ENCODE data around the gene DAPK1. TPM values are rescaled to one million over a fixed set of nuclear protein-coding genes. Genes with fewer than 3 reads are reported as not detected.

DAPK1 gene
- polyA plus RNA-seq, 1 experiment, result 5.4 TPM

DNA sequence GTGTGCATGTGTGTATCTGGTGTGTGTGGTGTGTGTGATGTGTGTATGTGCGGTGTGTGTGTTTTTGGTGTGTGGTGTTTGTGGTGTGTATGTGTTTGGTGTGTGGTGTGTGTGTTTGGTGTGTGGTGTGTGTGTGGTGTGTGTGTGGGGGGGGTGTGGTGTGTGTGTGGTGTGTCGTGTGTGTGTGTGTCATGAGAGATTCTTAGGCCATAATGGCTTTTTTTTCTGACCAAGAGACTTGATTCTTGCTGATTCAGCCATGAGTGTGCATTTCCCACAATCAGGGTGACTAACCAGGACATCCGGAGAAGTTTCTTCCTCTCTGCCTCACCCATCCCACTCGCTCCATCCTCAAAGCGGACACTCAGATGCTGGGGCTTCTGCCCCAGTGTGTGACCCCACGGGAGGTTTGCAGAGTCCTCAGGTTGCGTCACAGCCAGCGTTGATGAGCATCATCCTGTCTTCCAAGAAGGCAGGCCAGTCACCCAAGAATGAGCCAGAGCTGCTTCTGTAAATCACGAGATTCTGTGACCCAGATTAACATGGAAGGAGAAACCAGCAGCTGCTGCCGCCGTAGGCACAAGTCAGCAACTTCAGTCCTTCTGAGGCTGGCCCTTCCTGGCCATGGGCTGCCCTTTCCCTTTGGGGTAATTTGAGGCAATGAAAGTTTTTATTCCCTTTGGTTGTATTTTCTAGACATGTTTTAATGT lies 215.8 kb downstream of the DAPK1 start:
- CTCF ChIA-PET, result interaction anchor here (0.6 to 4.3 kb wide), 3 partner anchors 9 to 29 kb away, joined by 3 to 21 read pairs (median 3); partner anchors contain the start of gene CTSL
- H3K27me3 ChIP-seq (ENCODE audit: control insufficient read depth, insufficient read depth, low read length), result no peaks in the 10 kb centered on the region
- TF ChIP-seq, protein P1, sequence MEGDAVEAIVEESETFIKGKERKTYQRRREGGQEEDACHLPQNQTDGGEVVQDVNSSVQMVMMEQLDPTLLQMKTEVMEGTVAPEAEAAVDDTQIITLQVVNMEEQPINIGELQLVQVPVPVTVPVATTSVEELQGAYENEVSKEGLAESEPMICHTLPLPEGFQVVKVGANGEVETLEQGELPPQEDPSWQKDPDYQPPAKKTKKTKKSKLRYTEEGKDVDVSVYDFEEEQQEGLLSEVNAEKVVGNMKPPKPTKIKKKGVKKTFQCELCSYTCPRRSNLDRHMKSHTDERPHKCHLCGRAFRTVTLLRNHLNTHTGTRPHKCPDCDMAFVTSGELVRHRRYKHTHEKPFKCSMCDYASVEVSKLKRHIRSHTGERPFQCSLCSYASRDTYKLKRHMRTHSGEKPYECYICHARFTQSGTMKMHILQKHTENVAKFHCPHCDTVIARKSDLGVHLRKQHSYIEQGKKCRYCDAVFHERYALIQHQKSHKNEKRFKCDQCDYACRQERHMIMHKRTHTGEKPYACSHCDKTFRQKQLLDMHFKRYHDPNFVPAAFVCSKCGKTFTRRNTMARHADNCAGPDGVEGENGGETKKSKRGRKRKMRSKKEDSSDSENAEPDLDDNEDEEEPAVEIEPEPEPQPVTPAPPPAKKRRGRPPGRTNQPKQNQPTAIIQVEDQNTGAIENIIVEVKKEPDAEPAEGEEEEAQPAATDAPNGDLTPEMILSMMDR (IDR thresholded peaks at IDR 0.05; ENCODE audit: insufficient read depth, low read depth, low read length), result peak; percentile 24; the same call in 1 of the 2 replicates
- no peak overlapping the region for H3K4me3 ChIP-seq (ENCODE audit: low read depth, low read length)
- H3K36me3 ChIP-seq (ENCODE audit: control insufficient read depth, insufficient read depth, low read length), result no peaks in the 10 kb centered on the region
- POLR2A ChIA-PET, result interaction anchor here (0.6 kb wide), 2 partner anchors 946 to 1597 kb away, joined by 3 read pairs; no protein-coding TSS in a partner anchor
- DNase-seq (ENCODE audit: low read depth), result peak; percentile 97

DNA sequence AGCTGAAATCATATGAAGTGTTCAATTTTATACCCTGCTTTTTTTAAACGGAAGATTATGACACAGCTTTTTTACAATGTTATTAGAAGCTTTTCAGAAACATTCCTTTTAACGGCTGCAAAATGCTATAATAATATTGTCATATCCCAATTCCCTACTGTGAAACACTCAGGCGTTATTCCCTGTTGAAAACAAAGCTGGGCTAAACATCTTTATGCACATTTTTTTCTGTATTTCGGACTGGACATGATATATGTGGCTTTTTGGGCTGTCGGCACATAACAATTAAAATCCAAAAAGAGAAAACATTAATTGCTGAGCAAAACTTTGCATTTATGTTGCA lies 216.3 kb downstream of the DAPK1 start:
- POLR2A ChIA-PET, result no interaction called here
- Histone ChIP-seq H3K36me3 (ENCODE audit: control insufficient read depth, insufficient read depth, low read length) (no peaks in the 10 kb centered on the region), H3K27me3 (ENCODE audit: control insufficient read depth, insufficient read depth, low read length) (no peaks in the 10 kb centered on the region), H3K4me3 (ENCODE audit: low read depth, low read length) (no peak overlapping the region)
- DNase-seq (ENCODE audit: low read depth), result no peak
- CTCF ChIA-PET, result interaction anchor here (1.1 to 4.3 kb wide), 2 partner anchors 9 to 12 kb away, joined by 3 to 21 read pairs; partner anchors contain the start of gene CTSL
- TF ChIP-seq, protein P1 (IDR thresholded peaks at IDR 0.05; ENCODE audit: insufficient read depth, low read depth, low read length), result no peak

GRCh38 chr9:87714819-87715218 lies 217.2 kb downstream of the DAPK1 start:
- Histone ChIP-seq H3K36me3 (ENCODE audit: control insufficient read depth, insufficient read depth, low read length) (no peaks in the 10 kb centered on the region), H3K4me3 (ENCODE audit: low read depth, low read length) (no peak overlapping the region), H3K27me3 (ENCODE audit: control insufficient read depth, insufficient read depth, low read length) (no peaks in the 10 kb centered on the region)
- TF ChIP-seq, protein P1 (IDR thresholded peaks at IDR 0.05; ENCODE audit: insufficient read depth, low read depth, low read length), result no peak
- peak; percentile 51 for DNase-seq (ENCODE audit: low read depth)
- ChIA-PET CTCF (interaction anchor here (0.6 to 4.3 kb wide), 2 partner anchors 11 to 1151 kb away, joined by 3 to 21 read pairs; partner anchors contain the start of gene CTSL), POLR2A (no interaction called here)

- no peak for DNase-seq (ENCODE audit: low read depth)
Measured at GRCh38 chr9:87716141-87716540, 218.5 kb downstream of the DAPK1 start.

GRCh38 chr9:87717456-87717855 lies 219.8 kb downstream of the DAPK1 start:
- POLR2A ChIA-PET, result no interaction called here

More at GRCh38 chr9:87716141-87716540, 218.5 kb downstream of the DAPK1 start:
- Histone ChIP-seq H3K4me3 (ENCODE audit: low read depth, low read length) (no peak overlapping the region), H3K36me3 (ENCODE audit: control insufficient read depth, insufficient read depth, low read length) (no peaks in the 10 kb centered on the region), H3K27me3 (ENCODE audit: control insufficient read depth, insufficient read depth, low read length) (no peaks in the 10 kb centered on the region)
- ChIA-PET POLR2A (no interaction called here), CTCF (interaction anchor here (1.0 to 4.3 kb wide), 2 partner anchors 9 to 38 kb away, joined by 3 to 21 read pairs; partner anchors contain the start of gene CTSL)
- TF ChIP-seq, protein P1 (IDR thresholded peaks at IDR 0.05; ENCODE audit: insufficient read depth, low read depth, low read length), result no peak

More at GRCh38 chr9:87717456-87717855, 219.8 kb downstream of the DAPK1 start:
- no peak overlapping the region for H3K4me3 ChIP-seq (ENCODE audit: low read depth, low read length)
- no peaks in the 10 kb centered on the region for H3K36me3 ChIP-seq (ENCODE audit: control insufficient read depth, insufficient read depth, low read length)
- CTCF ChIA-PET, result interaction anchor here (0.7 to 4.3 kb wide), 2 partner anchors 8 to 17 kb away, joined by 3 to 21 read pairs; partner anchors contain the start of gene CTSL
- H3K27me3 ChIP-seq (ENCODE audit: control insufficient read depth, insufficient read depth, low read length), result no peaks in the 10 kb centered on the region
- no peak for DNase-seq (ENCODE audit: low read depth)
- TF ChIP-seq, protein P1 (IDR thresholded peaks at IDR 0.05; ENCODE audit: insufficient read depth, low read depth, low read length), result no peak
